Measurements from ENCODE around the gene SCN8A.

Gene SCN8A

DNA sequence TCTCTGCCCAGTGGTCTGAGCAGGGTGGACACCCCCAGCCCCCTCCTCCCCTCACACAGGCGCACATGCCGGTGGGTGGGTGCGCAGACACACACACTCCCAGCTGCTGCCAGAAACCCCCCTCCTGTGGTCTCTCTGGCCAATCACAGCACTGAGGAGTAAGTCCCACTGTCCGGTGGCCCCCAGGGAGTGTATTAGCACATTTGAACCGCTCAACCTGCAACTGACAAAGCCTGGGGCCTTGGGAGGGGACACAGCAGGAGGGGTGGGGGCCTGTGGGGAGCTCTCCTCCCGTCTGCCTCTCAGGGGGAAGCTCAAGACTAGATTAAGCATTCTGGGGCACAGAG, 245.8 kb downstream of the SCN8A start:
- no peak for FAIRE-seq

DNA sequence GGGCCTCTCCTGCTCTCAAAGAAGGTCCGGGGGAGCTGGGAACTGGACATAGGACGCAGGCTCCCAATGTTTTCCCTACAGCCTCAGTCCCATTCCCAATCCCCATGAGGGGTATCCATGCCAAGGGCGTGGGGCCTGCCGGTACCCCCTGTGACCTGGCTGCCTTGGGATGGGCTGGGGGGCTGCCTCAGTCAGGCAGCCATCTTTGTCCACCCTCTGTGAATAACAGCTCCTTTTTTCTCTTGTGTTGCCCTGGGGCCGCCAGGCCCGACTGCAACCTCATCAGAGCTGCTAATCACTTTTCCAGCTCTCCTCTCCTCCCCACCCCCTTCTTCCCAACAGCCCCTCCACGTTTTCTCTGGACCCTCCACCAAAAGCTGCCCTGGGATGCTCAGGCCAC, 246.3 kb downstream of the SCN8A start:
- FAIRE-seq = no peak

DNA sequence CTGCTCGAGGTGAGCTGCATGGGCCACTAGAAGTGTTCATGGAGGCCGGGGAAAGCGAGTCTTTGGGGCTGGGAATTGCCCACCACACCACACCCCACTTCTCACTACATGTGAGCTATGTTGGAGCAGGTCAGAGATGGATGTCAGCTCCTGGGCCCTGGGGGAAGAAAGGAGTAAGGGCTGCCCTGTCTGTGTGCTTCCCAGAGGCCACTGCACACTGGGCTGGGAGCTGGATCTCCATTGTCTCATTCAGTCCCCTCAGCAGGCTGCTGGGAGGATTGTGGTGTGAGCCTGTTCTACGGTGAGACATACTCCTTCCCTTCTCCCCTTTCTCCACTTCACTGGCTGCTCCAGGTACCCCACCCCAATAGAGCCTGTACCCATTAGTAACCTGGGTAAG, 247.0 kb downstream of the SCN8A start:
- no peak for FAIRE-seq

DNA sequence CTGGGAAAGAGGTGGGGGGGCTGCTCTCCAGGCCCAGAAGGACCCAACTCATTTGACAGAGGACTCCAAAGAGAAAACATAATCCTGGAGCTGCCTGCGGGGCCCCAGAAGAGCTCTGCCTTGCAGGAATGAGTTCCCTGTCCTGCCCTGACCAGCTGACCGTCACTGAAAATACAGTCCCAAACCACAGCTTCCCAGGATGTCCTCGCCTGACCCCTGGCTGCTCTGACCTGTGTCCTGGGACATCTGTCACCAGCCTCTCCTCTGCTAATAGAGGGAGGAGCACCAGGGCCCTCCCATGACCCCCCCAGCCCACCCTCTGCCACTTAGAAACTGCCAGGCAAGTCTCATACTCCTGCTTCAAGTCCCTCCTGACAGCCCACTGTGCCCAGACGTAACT, 247.7 kb downstream of the SCN8A start:
- no peak for FAIRE-seq

DNA sequence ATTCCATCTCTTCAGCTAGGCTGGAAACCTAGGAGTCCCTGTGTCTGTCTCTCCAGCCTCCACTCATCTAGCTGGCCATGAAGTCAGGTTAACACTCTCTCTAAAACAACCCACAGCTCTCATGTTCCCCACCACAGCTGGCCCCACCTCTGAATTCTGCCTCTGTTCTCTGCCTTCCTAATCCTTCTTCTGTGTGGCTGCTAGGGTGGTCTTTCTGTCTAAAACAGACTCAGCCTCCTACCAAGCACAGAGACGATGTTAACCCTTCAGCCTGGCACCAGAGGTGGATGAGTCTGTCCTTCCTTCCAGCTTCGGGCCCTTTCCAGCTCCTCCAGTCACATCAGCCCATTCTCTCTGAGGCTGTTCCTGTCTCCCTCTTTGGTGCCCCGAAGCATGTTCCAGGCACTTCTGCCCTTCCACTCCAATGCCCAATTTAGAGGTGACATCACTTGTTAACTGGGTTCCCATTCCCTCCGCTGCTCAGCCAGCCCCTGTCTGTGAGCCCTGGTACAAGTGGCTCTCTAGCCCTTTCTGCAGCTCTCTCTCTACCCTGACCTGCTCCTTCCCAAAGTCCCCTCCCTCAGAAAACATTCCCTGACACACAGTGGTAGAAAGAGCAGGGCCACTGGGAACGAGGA, 248.4 kb downstream of the SCN8A start:
- FAIRE-seq = no peak

DNA sequence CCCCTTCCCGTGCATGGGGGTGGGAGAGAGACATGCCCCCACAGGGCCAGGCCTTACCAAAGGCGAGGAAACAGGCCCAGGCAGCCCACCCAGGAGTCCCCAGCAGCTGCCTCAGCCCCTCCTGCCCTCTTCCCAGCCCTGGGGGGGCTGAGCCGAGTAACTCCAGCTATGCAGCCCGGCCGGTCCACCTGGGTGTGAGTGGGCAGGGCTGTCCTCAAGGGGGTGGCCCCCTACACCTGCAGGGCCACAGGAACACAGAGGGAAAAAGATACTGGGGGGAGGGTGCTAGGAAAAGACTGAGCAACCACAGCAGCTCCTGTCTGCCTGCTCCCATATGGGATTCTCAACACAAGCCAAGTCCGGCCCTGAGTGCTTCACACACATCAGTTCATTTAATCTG, 249.9 kb downstream of the SCN8A start:
- FAIRE-seq = no peak

DNA sequence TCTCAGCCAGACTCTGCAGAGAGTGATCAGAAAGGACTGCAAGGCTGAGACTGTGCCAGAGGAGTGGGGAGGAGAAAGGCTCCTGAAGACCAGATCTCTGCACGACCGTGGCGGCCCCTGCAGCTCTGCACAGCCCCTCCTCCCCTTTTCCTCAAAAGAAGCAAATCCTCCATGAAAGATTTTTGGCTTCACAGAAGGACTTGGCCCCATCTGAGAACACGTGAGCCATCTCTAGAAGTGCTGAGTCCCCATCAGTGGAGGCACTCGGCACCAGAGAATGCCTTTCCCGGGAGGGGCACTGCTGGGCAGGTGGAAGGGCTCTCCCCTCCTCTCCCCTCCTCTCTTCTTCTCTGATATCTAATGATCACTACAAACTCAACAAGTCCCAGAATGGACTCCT, 250.7 kb downstream of the SCN8A start:
- FAIRE-seq = no peak

DNA sequence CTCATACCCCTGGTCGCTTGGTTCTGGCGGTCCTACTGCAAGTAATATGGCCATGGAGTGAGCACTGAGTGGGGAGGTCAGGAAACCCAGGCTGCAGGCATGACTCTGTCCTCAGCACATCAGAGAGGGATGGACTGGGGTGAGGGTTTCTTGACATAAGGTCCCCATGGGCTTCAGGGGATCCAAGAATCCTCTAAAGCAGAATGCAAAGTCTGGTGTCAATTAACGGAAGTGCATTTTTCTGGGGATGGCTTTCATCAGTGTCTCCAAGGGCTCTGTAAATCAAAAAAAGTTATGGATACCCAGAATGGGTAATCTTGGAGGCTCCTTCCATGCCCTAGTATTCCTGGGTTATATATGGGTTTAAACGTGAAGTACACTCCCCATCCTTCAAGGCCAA, 253.8 kb downstream of the SCN8A start:
- FAIRE-seq = no peak

DNA sequence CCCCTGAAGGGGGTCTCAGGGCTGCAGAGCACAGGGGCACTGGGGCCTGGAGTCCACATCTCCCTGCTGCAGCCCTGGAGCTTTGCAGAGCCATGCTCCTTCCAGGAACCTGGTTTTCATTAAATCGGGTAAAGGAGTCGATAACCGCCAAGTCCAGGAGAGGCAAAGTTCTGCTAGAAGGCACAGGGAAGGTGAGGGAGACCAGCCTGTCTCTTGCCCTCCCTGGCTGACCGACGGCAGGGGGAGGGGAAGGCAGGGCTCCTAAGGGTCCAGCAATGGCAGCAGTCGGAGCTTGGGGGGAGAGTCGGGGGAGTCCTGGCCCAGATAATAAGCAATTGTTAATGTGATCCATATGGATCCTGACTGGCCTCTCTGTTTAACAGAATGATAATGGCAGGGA, 254.4 kb downstream of the SCN8A start:
- FAIRE-seq = no peak

DNA sequence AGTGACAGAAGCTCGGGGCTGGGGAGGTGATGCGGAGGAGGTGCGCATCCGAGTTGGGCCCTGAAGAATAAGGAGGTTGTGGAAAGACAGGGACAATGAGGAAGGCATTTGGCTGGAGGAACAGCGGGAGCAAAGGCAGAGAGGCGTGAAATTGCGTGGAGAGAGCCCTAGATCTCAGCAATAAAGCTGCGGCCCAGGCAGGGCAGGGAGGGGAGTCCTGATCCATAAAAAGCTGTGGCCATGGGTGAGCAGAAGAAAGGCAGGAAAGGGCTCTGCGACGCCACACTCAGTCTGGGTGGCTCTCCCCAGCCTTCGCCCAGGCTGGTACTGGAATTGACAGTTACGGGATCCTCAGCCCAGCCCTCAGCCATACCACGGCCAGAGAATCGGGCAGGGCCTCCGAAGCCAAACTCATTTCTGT, 255.2 kb downstream of the SCN8A start:
- no peak for FAIRE-seq

DNA sequence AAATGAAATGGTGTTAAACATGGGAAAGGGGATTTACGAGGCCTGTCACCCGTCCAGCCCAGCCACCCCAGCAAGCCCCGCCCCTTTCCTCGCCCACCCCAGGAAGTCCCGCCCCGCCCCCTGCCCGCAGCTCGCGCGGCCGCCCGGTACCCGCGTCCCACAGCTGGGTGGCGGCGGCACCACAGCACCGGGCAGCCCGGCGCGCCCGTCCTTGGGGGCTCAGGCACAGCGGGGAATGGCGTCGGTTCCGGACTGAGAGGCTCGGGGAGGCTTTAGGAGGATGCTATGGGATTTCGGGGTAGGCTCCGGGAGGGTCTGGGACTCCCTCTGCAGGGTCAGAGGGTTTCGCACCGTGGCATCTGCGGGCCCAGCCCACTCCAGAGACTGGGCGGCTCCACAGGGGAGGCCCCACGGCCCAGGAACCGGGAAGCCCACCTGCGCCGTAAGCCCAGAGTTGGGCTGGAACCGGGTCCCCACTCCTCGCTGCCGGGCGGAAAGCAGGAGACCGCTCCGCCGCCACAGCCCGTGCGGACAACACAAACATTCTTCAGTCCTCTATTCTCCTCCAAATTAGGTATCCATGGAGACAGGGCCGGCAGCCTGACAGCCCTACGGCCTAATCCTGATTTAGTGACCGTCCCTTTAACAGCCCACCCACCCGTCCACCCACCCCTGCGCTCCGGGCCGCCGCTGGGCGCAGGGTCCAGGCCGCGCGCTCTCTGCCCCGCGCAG, 256.0 kb downstream of the SCN8A start:
- FAIRE-seq = no peak

DNA sequence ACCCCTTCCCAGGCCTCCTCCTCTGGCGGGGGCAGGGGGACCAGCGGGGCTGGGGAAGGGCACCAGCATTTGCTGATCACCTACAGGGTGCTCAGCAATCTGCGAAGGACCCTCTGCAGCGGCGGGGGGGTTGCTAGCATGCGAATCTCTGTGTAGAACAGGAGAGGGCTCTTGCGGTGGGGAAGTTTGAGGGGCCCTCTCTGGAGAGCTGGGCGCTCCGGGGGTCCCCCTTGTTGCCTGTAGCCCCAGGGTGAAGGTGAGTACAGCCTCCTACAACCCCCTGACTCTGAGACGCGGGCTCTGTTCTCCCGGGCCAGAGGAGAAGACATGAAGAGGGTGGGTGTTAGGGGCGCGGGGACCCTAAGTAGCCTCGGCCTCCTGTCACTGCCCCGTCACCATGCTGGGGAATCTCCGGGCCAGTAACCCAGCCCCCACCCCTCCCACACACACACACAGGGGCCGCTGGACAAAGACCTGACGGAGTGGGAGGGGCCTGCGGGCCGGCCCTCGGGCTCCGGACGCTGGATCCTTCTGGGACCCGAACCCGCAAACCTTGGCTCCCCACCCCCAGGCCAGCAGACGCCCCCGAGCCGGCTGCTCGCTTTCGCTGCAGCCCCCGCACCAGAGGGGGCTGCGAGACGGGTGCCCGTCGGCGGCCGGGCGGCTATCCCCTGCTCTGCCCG, 256.8 kb downstream of the SCN8A start:
- no peak for FAIRE-seq

DNA sequence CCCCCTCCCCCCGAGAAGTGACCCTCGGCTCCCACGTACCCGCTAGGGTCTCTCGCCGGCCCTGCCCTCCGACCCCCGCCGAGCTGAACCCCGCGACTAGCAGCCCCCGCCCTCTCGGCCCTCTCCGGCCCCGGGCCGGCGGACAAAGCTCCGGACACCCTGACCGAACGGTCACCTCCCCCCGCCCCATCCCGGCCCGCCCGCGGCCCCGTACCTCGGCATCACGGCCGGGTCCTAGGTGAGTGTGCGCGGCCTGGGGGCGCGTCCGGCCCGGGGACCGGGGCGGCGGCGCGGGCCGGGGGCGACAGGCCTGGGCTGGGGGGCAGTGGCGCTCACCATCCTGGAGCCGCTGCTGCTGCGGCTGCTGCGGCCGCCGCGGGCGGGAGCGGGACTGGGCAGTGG, 257.3 kb downstream of the SCN8A start, which contains the start of gene FIGNL2:
Gene FIGNL2 (minus strand): TSS at position 393 of the 402 bp plus-strand sequence. CDS start 26,305 bp downstream, outside the sequence.
- FAIRE-seq = no peak

DNA sequence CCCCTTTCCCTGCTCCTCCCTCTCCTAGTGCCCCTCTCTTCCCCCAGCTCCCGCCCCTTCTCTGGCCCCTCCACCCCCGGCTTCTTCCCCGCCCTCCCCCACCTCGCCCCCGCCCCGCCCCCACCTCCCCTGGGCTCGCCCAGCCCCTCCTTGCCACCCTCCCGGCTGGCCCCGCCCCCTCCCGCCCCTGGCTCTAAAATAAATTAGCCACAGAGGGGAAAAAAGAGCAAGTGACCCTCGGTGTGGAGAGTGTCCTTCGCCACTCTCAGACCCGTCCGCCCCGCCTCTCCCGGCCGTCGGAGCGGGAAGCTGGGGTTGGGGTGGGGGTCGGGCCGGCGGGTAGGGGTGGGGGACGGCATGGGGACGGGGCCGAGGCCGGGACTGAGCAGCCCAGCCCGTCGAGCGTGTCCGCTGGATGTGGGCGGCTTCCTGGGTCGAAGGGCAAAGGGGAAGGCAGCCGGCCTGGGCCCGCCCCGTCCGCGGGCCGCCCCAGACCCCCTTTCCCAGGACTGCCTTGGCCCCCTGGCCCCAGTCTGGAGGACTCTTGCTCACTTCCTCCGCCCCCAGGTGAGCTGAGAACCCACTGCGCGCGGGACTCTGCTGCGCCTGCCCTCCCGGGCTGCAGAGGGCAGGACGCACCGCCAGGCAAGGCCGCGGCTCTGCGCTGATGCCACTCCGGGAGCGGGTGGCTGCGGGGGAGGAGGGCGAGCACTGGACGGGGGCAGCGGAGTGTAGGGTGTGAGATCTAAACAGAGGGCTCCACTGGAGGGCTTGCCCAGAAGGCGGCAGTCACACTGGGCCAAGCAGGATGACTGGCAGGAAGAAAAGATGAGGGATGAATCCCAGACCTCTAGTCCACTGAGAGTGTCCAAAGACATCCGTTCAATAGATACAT, 258.1 kb downstream of the SCN8A start:
- FAIRE-seq = no peak

DNA sequence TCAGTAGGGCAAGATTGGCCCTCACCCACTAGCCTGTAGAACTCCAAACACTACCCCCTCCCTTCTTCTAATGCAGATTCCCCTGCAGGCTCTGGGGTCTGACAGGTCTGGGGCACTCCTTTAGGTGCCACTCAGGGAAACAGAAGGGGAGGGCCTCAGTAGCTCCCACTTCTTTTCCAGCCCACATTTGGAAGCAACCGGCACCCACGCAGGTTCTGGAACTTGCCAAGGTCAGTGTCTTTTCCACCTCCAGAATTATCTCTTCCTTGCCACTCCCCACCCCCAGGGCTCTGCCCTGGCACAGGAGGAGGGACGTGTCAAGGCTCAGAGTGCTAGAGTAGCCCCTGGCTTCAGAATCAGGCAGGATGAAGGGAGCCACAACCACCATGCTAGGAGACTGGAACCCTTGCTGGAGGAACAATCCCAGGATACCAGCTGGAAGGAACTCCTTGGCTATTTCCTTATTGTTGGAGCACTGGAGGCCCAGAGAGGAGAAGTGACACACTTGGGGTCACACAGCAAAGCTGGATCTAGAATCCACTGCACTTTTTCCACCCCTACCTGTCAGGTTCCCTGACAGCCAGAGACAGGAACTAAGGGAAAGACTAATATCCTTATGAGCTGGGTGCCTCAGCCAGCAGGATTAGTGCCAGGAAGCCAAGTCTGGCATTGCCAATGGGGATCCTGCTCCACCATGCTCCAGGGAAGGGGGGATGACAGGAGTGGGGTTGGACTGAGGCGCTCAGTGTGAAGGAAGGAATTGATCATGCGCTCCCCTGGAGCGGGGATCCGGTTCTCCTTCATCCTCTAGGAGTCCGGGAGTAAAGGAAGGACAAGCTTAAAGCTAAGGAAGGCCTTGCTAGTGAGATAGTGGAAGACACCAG, 259.3 kb downstream of the SCN8A start:
- no peak for FAIRE-seq

DNA sequence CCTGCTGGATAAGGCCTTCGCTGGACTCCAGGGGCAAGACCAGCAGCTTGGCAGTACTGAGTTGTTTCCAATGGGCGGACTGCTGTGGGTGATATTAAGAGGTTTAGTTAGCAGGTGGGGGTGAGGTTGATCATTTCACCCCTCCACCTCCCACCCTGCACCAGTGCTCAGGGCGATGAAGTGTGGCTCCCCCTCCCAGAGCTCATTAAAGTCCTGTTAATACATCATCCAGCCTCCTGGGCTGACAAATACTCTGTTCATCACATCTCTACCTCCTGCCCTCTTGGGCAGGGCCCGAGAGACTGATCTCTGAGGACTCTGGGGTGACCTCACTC, 259.9 kb downstream of the SCN8A start:
- FAIRE-seq = no peak

DNA sequence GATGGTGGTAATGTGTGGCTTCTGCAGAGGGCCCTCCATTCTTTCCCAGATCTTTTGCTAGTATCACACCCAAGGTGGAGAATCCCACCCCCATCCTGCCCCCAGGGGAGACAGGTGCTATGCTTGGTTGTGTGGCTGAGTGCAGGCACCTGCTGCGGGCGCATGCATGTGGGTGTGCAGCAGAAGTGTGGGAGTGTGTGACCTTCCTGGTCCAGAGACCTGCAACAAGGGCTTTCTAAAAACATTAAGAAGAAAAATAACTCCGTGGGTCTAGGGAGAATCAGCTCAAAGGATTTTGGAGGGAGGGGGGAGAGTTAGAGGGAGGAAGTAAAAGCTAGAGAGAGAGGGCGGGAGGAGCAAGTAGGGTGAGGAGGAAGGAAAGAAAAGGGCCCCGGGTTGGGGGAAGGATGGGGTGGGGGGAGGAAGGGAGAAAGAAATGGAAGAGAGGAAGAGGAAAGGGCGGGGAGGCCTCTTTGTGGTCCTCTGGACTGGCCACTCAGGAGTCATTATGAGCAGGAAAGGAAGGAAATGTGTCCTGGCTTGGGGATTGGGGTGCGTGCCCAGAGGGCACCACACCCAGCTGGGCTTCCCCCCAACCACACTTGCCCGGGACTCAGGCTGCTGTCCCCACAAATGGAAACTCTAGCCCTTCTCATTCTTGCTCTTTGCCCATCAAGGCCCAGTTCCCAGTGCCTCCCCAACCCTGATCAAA, 260.5 kb downstream of the SCN8A start:
- no peak for FAIRE-seq

DNA sequence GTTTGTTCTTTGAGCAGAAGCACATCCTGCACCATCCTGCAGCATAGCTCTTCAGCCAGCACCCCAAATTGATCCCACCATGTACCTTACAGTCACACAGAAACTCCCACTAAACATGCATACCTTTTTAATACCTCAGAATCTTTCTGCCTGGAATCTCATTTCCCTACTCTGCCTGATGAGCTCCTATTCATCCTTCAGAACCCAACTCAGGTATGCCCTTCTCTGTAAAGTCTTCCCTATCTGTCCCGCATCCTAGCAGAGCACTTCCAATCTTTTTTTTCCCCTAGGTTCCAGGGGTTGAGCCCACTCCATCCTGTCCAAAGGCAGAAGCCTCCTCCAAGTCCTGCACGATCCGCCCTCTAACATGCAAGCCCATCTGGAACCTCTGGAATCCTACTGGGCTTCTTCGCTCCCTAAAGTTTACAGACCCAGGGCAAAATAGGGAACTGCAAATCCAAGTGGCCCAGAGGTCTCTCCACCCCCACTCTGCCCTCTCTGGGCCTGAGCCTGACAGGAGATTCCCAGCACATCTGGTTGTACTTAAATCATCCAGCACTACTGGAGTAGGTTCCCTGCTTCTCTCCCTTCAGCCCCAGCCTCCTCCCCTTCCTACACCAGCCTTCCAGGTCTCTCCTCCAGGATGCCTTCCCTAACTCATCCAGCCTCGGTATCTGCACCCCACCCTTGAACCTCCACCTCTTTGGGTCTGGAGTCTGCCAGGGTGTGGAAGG, 261.5 kb downstream of the SCN8A start:
- no peak for FAIRE-seq

DNA sequence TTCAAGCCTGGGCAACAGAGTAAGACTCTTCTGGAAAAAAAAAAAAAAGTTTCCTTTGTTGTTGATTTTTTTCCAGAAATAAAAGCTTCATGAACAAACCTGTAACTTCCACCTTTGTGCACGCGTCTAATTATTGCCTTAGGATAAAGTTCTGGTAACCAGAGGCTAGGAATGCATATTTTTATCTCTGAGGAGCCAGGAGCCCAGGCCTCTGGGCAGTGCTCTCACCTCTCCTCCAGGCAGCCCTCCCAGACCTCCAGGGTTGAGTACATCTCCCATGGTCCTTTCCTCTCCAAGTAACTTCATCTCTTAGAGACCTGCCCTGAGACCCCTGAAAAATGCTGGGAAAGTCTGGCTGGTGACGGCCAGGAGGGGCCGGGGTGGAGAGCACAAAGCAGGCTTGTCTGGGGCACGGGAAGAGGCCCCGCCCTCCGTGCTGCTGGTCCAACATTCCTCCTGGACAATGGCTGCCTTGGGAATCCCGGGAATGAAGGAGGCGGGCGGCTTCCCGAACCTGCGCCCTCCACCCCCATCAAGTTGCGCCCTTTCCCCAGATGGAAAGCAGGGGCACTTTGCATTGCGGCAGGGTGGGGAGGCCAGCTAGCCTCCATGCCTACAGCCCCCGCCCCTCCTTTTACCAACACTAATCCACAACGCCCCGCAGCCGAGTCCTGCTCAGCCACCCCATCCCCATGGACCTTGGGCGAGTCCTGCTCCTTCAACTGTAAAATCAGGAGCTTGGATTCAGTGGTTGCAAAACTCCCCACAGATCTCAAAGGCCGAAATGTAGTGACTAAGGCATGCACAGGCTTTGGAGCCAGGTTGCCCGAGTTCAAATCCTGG, 264.8 kb downstream of the SCN8A start:
- FAIRE-seq = no peak

DNA sequence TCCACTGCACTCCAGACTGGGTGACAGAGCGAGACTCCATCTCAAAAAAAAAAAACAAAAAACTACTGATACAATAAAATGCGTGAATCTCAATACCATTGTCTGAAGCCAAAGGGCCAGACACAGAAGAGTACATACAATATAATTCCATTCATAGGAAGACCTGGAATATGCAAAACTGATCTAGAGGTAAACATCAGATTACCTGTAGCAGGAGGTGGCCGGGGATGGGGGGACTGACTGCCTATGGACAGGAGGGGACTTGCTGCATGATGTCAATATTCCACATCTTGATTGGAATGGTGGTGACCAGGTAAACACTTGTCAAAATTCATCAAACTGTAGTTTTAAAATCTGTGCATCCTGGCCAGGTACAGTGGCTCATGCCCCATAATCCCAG, 270.0 kb downstream of the SCN8A start:
- no peak for FAIRE-seq
